Fibroblast of the aortic adventitia (primary cell): ENCODE measurements around the gene PPFIBP2. TPM values are rescaled to one million over a fixed set of nuclear protein-coding genes. Genes with fewer than 3 reads are reported as not detected.

Source experiments
- DNase-seq: peaks from one replicate; pipeline ENCODE4 v3.0.0-alpha.2; 2010; ENCODE audit warnings: low read depth
- H3K4me3 ChIP-seq: 2 replicates; pipeline ENCODE4 v1.5.1; 2011; ENCODE audit warnings: low read depth, mild to moderate bottlenecking, control low read depth, low read length, moderate library complexity
- total RNA-seq: library from RNA; depleted of rRNA; stranded (reverse); fragments of >200 nt; gene quantifications from 2 replicates; pipeline ENCODE4 v1.2.3, GENCODE V29; 2012; ENCODE audit warnings: low replicate concordance
- TF ChIP-seq, protein P1 (sequence below): IDR thresholded peaks from 2 replicates; pipeline ENCODE4 v1.5.1; 2011; ENCODE audit warnings: mild to moderate bottlenecking, low read length, control low read depth, inconsistent platforms; ENCODE audit not compliant: insufficient read depth

The PPFIBP2 gene
- total RNA-seq, 1 donor, result 11.7 TPM

DNA sequence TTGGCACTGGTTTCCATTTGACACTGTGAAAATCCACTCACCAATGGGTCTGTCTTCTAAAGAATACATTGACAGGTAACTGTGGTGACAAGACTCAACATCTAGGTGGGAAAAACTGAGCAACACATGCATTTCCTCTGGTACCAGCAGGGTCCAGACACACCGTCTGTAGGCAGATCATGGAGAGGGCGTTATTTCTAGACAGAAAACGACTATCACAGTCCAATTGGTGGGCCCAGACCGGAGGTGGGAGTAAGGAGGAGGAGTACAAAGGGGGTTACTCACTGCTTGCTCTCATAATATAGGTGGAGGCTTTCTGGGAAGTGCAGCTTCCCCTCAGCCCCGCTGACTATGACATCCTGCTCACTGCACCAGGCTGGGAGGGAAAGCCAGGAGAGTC is 182.6 kb downstream of the PPFIBP2 start:
- no peak for DNase-seq
- no peak overlapping the region for H3K4me3 ChIP-seq
- TF ChIP-seq, protein P1, sequence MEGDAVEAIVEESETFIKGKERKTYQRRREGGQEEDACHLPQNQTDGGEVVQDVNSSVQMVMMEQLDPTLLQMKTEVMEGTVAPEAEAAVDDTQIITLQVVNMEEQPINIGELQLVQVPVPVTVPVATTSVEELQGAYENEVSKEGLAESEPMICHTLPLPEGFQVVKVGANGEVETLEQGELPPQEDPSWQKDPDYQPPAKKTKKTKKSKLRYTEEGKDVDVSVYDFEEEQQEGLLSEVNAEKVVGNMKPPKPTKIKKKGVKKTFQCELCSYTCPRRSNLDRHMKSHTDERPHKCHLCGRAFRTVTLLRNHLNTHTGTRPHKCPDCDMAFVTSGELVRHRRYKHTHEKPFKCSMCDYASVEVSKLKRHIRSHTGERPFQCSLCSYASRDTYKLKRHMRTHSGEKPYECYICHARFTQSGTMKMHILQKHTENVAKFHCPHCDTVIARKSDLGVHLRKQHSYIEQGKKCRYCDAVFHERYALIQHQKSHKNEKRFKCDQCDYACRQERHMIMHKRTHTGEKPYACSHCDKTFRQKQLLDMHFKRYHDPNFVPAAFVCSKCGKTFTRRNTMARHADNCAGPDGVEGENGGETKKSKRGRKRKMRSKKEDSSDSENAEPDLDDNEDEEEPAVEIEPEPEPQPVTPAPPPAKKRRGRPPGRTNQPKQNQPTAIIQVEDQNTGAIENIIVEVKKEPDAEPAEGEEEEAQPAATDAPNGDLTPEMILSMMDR, result no peak

Other genes starting within 250 kb of the PPFIBP2 start
- 27.1 and 75.0 TPM in 2 replicates for gene OLFML1, start 28.5 kb upstream of the PPFIBP2 start, total RNA-seq
- 5.4 and 11.2 TPM in 2 replicates for gene CYB5R2, start 159.5 kb downstream of the PPFIBP2 start, total RNA-seq
- gene OVCH2, start 192.5 kb downstream of the PPFIBP2 start, total RNA-seq, result not detected in 2 replicates